ENCODE data around the gene RARA. TPM values are rescaled to one million over a fixed set of nuclear protein-coding genes. Genes with fewer than 3 reads are reported as not detected.

The RARA gene
- total and polyA plus RNA-seq, 8 donors: 11.2 to 40.8 (median 19.4) TPM

GRCh38 chr17:40356990-40357881, 48.3 kb downstream of the RARA start:
- TF ChIP-seq EP300 (IDR thresholded peaks at IDR 0.05) (no peak), POLR2A (IDR thresholded peaks at IDR 0.05) (no peak), POLR2AphosphoS5 (IDR thresholded peaks at IDR 0.05) (no peak), CTCF (IDR thresholded peaks at IDR 0.05) (no peak)
- DNase-seq: peak in 1 of 2 donors; percentile 41
- H3K9me3 ChIP-seq: no peaks in the 10 kb centered on the region

GRCh38 chr17:40358323-40359038, 49.5 kb downstream of the RARA start:
- 9 to 12% (median 12%) methylated on average over 17 of the region's 17 CpGs for WGBS, 5 donors
- Histone ChIP-seq H3K27ac (peak overlapping the region in 3 of 5 donors; percentile 3 to 65 (median 16)), H3K36me3 (peaks cover 22 to 34% (median 31%) of the 10 kb centered on the region in 4 donors), H3K4me1 (peaks cover 14 to 61% (median 42%) of the 10 kb centered on the region in 4 donors), H3K4me3 (peak overlapping the region in 2 of 4 donors; percentile 9 to 12), H3K27me3 (peaks cover 0 to 20% (median 0%) of the 10 kb centered on the region in 3 donors), H3K9me3 (no peaks in the 10 kb centered on the region)
- intact Hi-C loops (cut with DNase I; ENCODE audit: low total_unique reads): no loop called here
- TF ChIP-seq POLR2AphosphoS5 (IDR thresholded peaks at IDR 0.05) (peak in 1 of 3 donors; percentile 62), CTCF (IDR thresholded peaks at IDR 0.05) (peak in 6 of 7 experiments; percentile 87 to 99 (median 98)), POLR2A (IDR thresholded peaks at IDR 0.05) (no peak), EP300 (IDR thresholded peaks at IDR 0.05) (no peak)
- peak; percentile 94 to 96 for DNase-seq

More at GRCh38 chr17:40356990-40357881, 48.3 kb downstream of the RARA start:
- 49 to 66% (median 63%) methylated on average over 13 to 19 of the region's 19 CpGs for WGBS, 5 donors
- peaks cover 0 to 14% (median 0%) of the 10 kb centered on the region in 3 donors for H3K27me3 ChIP-seq
- no peak overlapping the region for H3K4me3 ChIP-seq
- peak overlapping the region in 3 of 5 donors; percentile 11 to 65 (median 32) for H3K27ac ChIP-seq
- intact Hi-C loops (cut with DNase I; ENCODE audit: low total_unique reads): no loop called here
- peaks cover 34 to 47% (median 43%) of the 10 kb centered on the region in 4 donors for H3K36me3 ChIP-seq
- H3K4me1 ChIP-seq: peaks cover 12 to 58% (median 34%) of the 10 kb centered on the region in 4 donors

- Histone ChIP-seq H3K36me3 (peaks cover 14 to 18% (median 17%) of the 10 kb centered on the region in 4 donors), H3K9me3 (no peaks in the 10 kb centered on the region), H3K27ac (no peak overlapping the region), H3K4me3 (no peak overlapping the region), H3K4me1 (peaks cover 16 to 60% (median 46%) of the 10 kb centered on the region in 4 donors), H3K27me3 (peaks cover 0 to 28% (median 0%) of the 10 kb centered on the region in 3 donors)
- WGBS, 5 donors: 85 to 89% (median 87%) methylated on average over 8 of the region's 8 CpGs
- intact Hi-C loops (cut with DNase I; ENCODE audit: low total_unique reads): loop anchor here (10.0 kb wide), 1 partner anchor 75 kb away; no protein-coding TSS in a partner anchor
- TF ChIP-seq CTCF (IDR thresholded peaks at IDR 0.05): no peak
- TF ChIP-seq EP300 (IDR thresholded peaks at IDR 0.05): no peak
- TF ChIP-seq POLR2A (IDR thresholded peaks at IDR 0.05): no peak
- TF ChIP-seq POLR2AphosphoS5 (IDR thresholded peaks at IDR 0.05): no peak
- no peak for DNase-seq
Measured at GRCh38 chr17:40360091-40360490, 51.1 kb downstream of the RARA start.

Data from stomach (tissue), 9 donors.